ENCODE results near the gene AQP2. TPM values are rescaled to one million over a fixed set of nuclear protein-coding genes. Genes with fewer than 3 reads are reported as not detected.

AQP2 gene
- total RNA-seq, 1 experiment from 2014 or later: 0.36 TPM

- H3K27ac ChIP-seq (ENCODE audit: low read length): peak overlapping the region; percentile 80
- no peak overlapping the region for H3K4me3 ChIP-seq (ENCODE audit: low read depth in 2 of 2, low read length in 2 of 2)
- ChIA-PET CTCF (interaction anchor here (0.6 to 1.6 kb wide), 3 partner anchors 8 to 116 kb away, joined by 3 to 5 read pairs (median 4); no protein-coding TSS in a partner anchor), POLR2A (interaction anchor here (0.6 kb wide), 1 partner anchor 63 kb away, joined by 4 read pairs; no protein-coding TSS in a partner anchor)
- no peak for TF ChIP-seq SIN3A (IDR thresholded peaks at IDR 0.05; ENCODE audit: borderline replicate concordance, insufficient read depth, low read depth, low read length)
- TF ChIP-seq CTCF (IDR thresholded peaks at IDR 0.05): no peak
- TF ChIP-seq REST (IDR thresholded peaks at IDR 0.05; ENCODE audit: insufficient read depth in 1 of 2, low read depth in 2 of 2, low read length in 1 of 2): no peak
- no peak for TF ChIP-seq POLR2AphosphoS5 (IDR thresholded peaks at IDR 0.05; ENCODE audit: low read depth, low read length)
- no peak for TF ChIP-seq TCF7L2 (IDR thresholded peaks at IDR 0.05; ENCODE audit: low read depth, low read length)
- ATAC-seq (no peak), DNase-seq (ENCODE audit: low read depth, low spot score) (no peak)
- no peaks in the 10 kb centered on the region for H3K27me3 ChIP-seq (ENCODE audit: control insufficient read depth, insufficient read depth, low read length)
- peaks cover 33% of the 10 kb centered on the region for H3K4me1 ChIP-seq (ENCODE audit: control insufficient read depth, insufficient read depth, low read length)
- intact Hi-C loops (cut with micrococcal nuclease; ENCODE audit: unreplicated experiment): no loop called here
- no TSS peak for BruUV-seq (replicated peaks)
- no peaks in the 10 kb centered on the region for H3K9me3 ChIP-seq (ENCODE audit: control insufficient read depth, insufficient read depth, low read depth, low read length)
- H3K36me3 ChIP-seq (ENCODE audit: control insufficient read depth, insufficient read depth, low read length): no peaks in the 10 kb centered on the region
- in situ Hi-C loops (cut with HindIII; ENCODE audit: low pct_unique_long_range_greater_than_20kb, low sequenced_read_pairs): no loop called here
Observed at GRCh38 chr12:49960474-49961110, 10.1 kb downstream of the AQP2 start.

- H3K27me3 ChIP-seq (ENCODE audit: control insufficient read depth, insufficient read depth, low read length): no peaks in the 10 kb centered on the region
- no peak for ATAC-seq
- intact Hi-C loops (cut with micrococcal nuclease; ENCODE audit: unreplicated experiment) (no loop called here), in situ Hi-C loops (cut with HindIII; ENCODE audit: low pct_unique_long_range_greater_than_20kb, low sequenced_read_pairs) (no loop called here)
- ChIA-PET CTCF (interaction anchor here (0.6 kb wide), 1 partner anchor 117 kb away, joined by 3 read pairs; no protein-coding TSS in a partner anchor), POLR2A (interaction anchor here (0.6 kb wide), 1 partner anchor 62 kb away, joined by 4 read pairs; no protein-coding TSS in a partner anchor)
- BruUV-seq (replicated peaks): no TSS peak
- H3K4me1 ChIP-seq (ENCODE audit: control insufficient read depth, insufficient read depth, low read length): peaks cover 33% of the 10 kb centered on the region
- H3K27ac ChIP-seq (ENCODE audit: low read length): peak within 1 kb of the TSS; percentile 80
- no peaks in the 10 kb centered on the region for H3K9me3 ChIP-seq (ENCODE audit: control insufficient read depth, insufficient read depth, low read depth, low read length)
- DNase-seq (ENCODE audit: low read depth, low spot score): no peak
- H3K4me3 ChIP-seq (ENCODE audit: low read depth in 2 of 2, low read length in 2 of 2): no peak within 1 kb of the TSS
- H3K36me3 ChIP-seq (ENCODE audit: control insufficient read depth, insufficient read depth, low read length): no peaks in the 10 kb centered on the region
- TF ChIP-seq POLR2AphosphoS5 (IDR thresholded peaks at IDR 0.05; ENCODE audit: low read depth, low read length): no peak
- no peak for TF ChIP-seq CTCF (IDR thresholded peaks at IDR 0.05)
- TF ChIP-seq REST (IDR thresholded peaks at IDR 0.05; ENCODE audit: insufficient read depth in 1 of 2, low read depth in 2 of 2, low read length in 1 of 2): no peak
- TF ChIP-seq TCF7L2 (IDR thresholded peaks at IDR 0.05; ENCODE audit: low read depth, low read length): no peak
- TF ChIP-seq SIN3A (IDR thresholded peaks at IDR 0.05; ENCODE audit: borderline replicate concordance, insufficient read depth, low read depth, low read length): no peak
Observed at GRCh38 chr12:49961111-49961922, 10.8 kb downstream of the AQP2 start, which contains the start of gene AQP5. TSS of gene AQP5 (plus strand) at chr12:49961872. CDS start at chr12:49962018, 146 bp downstream.

All from Panc1 (cell line).